Common myeloid progenitor, CD34-positive (primary cell): ENCODE data around the gene PLK2.

ENCODE experiments used
- CTCF ChIA-PET: fragments of 350-600 bp; sonication (Branson Sonifier 250); formaldehyde crosslinking; loops from one replicate; lab custom pipeline; 2021; ENCODE audit warnings: antibody characterized with exemption; lab: Charles Lee
- POLR2A ChIA-PET: fragments of 350-600 bp; sonication (Branson Sonifier 250); formaldehyde crosslinking; loops from one replicate; lab custom pipeline; 2021; ENCODE audit warnings: antibody characterized with exemption; lab: Charles Lee
- DNase-seq, 3 donors: peaks; one replicate each; pipeline versions ENCODE4 v3.0.0 to v3.0.0-alpha.2; 2013
- H3K27ac ChIP-seq, 2 experiments: 1 replicate in 1 of 2; 2 replicates in 1 of 2; pipeline ENCODE4 v1.7.0; 2013; ENCODE audit warnings: inconsistent platforms in 2 of 2, low read length in 2 of 2, mild to moderate bottlenecking in 2 of 2, low read depth in 1 of 2, moderate library complexity in 1 of 2; ENCODE audit not compliant: severe bottlenecking in 2 of 2, insufficient read depth in 1 of 2, poor library complexity in 1 of 2
- H3K27me3 ChIP-seq, 5 experiments: replicated peaks in 2 of 5; 1 replicate in 3 of 5; 2 replicates in 2 of 5; pipeline versions ENCODE4 v1.6.1 to v1.7.0; 2013; ENCODE audit warnings: low read length in 4 of 5, mild to moderate bottlenecking in 2 of 5, moderate library complexity in 2 of 5, inconsistent platforms in 1 of 5; ENCODE audit not compliant: insufficient read depth in 5 of 5, control insufficient read depth in 4 of 5
- H3K36me3 ChIP-seq, 4 experiments: 1 replicate in 2 of 4; 2 replicates in 2 of 4; pipeline versions ENCODE4 v1.6.1 to v1.7.0; 2013; ENCODE audit warnings: low read length in 3 of 4, control low read depth in 1 of 4, mild to moderate bottlenecking in 1 of 4; ENCODE audit not compliant: control insufficient read depth in 4 of 4, insufficient read depth in 4 of 4
- H3K4me1 ChIP-seq, 4 experiments: 1 replicate in 3 of 4; 2 replicates in 1 of 4; pipeline versions ENCODE4 v1.6.1 to v1.7.1; 2013; ENCODE audit warnings: low read length in 3 of 4, mild to moderate bottlenecking in 3 of 4, control low read depth in 1 of 4, inconsistent platforms in 1 of 4, moderate library complexity in 1 of 4; ENCODE audit not compliant: control insufficient read depth in 4 of 4, insufficient read depth in 4 of 4; ENCODE audit errors: control extremely low read depth in 1 of 4
- H3K4me3 ChIP-seq, 7 experiments: 1 replicate in 4 of 7; 2 replicates in 3 of 7; pipeline versions ENCODE4 v1.5.1 to v1.7.0; 2013; ENCODE audit warnings: mild to moderate bottlenecking in 7 of 7, low read length in 6 of 7, moderate library complexity in 6 of 7, inconsistent platforms in 2 of 7, low read depth in 2 of 7, control low read depth in 1 of 7; ENCODE audit not compliant: insufficient read depth in 4 of 7, control insufficient read depth in 1 of 7; ENCODE audit errors: extremely low read depth in 1 of 7
- H3K9me3 ChIP-seq, 5 experiments: 1 replicate in 4 of 5; 2 replicates in 1 of 5; pipeline versions ENCODE4 v1.6.1 to v1.7.1; 2013; ENCODE audit warnings: low read length in 4 of 5, mild to moderate bottlenecking in 2 of 5, inconsistent platforms in 1 of 5, low read depth in 1 of 5, moderate library complexity in 1 of 5; ENCODE audit not compliant: control insufficient read depth in 4 of 5, insufficient read depth in 2 of 5; ENCODE audit errors: control extremely low read depth in 1 of 5
- WGBS: methylation state at CpG from one replicate; pipeline ENCODE4 v1.1.5; 2013; ENCODE audit not compliant: insufficient coverage; 5-methylcytosine and 5-hydroxymethylcytosine counted together

Gene PLK2

DNA sequence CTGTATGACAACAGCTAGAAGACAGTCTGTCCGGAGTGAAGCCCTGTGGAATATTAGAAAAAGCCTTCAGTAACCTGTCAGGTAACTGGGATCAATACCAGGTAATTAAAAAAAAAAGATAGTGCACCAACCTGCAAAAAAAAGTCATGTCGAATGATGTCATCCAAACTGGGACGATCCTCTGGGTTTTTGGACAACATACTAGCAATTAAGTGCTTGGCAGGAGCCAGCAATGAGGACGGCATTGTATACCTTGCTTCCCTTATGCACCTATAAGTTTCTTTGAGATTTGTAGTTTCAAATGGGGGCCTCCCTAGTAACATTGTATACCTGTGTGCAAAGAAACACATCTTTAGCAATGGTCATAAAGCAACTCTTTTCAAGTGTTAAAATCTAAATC, 2.8 kb downstream of the PLK2 start:
- POLR2A ChIA-PET: no interaction called here
- CTCF ChIA-PET: interaction anchor here (0.9 to 1.1 kb wide), 3 partner anchors 10 to 29 kb away, joined by 3 read pairs; no protein-coding TSS in a partner anchor
- H3K4me3 ChIP-seq: no peak overlapping the region

DNA sequence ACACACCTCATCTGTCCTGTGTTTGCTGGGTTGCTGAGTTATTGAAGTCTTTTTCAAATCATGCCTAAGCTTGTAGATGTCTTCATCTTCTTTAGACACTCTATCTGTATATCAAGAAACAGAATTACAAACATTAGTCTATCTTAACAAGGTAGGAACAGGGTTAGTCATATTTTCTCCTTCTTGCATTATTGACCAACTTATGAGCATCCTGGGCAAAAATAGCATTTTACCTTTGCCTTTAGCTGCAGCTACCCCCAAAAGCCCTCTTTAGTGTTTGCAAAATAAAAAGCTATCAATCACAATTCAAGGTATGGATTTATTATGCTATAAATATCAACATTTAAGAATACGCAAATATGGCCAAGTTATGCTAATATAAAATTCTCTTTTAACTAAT, 3.4 kb downstream of the PLK2 start:
- ChIA-PET POLR2A (no interaction called here), CTCF (interaction anchor here (0.9 to 1.1 kb wide), 3 partner anchors 10 to 28 kb away, joined by 3 read pairs; no protein-coding TSS in a partner anchor)
- Histone ChIP-seq H3K36me3 (peaks cover 0 to 20% (median 9%) of the 10 kb centered on the region in 4 experiments), H3K27me3 (no peaks in the 10 kb centered on the region), H3K4me3 (no peak overlapping the region), H3K9me3 (no peaks in the 10 kb centered on the region), H3K27ac (no peak overlapping the region), H3K4me1 (peaks cover 2 to 23% (median 15%) of the 10 kb centered on the region in 4 experiments)
- DNase-seq: no peak
- no CpG with 5 or more reads among the region's 1 CpG for WGBS

More for the DNA sequence above, 2.8 kb downstream of the PLK2 start:
- DNase-seq: no peak
- no peak overlapping the region for H3K27ac ChIP-seq
- 94% methylated on average over 4 of the region's 4 CpGs for WGBS
- no peaks in the 10 kb centered on the region for H3K9me3 ChIP-seq
- peaks cover 2 to 23% (median 15%) of the 10 kb centered on the region in 4 experiments for H3K4me1 ChIP-seq
- peaks cover 0 to 20% (median 9%) of the 10 kb centered on the region in 4 experiments for H3K36me3 ChIP-seq
- H3K27me3 ChIP-seq: no peaks in the 10 kb centered on the region

DNA sequence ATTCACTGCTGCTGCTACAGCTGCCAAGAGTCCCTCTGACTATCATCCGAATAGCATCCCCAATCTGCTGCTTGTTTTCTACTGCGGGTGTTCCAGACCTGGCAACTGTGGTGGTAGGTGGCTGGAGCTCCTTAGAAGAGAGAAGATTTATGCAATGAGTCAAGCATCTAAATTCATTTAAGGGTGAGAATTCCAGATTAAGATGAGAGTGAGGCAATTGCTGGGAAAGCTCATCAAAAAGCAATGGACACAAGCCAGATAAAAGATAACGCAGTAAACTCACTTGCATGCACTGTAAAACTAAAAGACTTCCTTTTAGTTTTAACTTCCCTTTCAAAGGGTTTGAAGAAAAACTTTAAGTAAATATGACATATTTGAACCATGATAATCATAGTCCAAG, 3.9 kb downstream of the PLK2 start:
- POLR2A ChIA-PET: no interaction called here
- Histone ChIP-seq H3K27me3 (no peaks in the 10 kb centered on the region), H3K4me3 (no peak overlapping the region), H3K4me1 (peaks cover 2 to 23% (median 15%) of the 10 kb centered on the region in 4 experiments), H3K36me3 (peaks cover 0 to 20% (median 9%) of the 10 kb centered on the region in 4 experiments), H3K27ac (no peak overlapping the region), H3K9me3 (no peaks in the 10 kb centered on the region)
- CTCF ChIA-PET: interaction anchor here (0.6 to 1.1 kb wide), 3 partner anchors 9 to 106 kb away, joined by 3 to 4 read pairs (median 3); no protein-coding TSS in a partner anchor
- WGBS: 100% methylated on average over 2 of the region's 3 CpGs
- no peak for DNase-seq

DNA sequence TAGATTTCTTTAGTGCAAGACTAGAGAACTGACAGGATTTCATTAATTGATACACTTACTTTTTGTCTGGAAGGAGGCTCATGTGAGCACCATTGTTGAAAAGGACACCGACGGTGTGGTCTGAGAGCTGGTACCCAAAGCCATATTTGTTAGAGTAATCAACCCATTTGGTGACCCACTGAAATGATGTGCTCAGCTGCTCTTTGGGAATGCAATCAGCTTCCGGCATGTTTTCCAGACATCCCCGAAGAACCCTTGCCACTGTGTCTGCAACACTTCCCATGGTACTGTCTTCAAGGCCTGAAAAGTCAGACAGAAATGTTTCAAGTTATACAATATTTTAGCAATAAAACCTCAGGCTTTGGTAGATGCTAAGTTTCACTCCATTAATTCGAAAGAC, 4.4 kb downstream of the PLK2 start:
- ChIA-PET POLR2A (no interaction called here), CTCF (interaction anchor here (0.6 kb wide), 1 partner anchor 107 kb away, joined by 4 read pairs; no protein-coding TSS in a partner anchor)
- H3K9me3 ChIP-seq: no peaks in the 10 kb centered on the region
- no peak for DNase-seq
- H3K27me3 ChIP-seq: no peaks in the 10 kb centered on the region
- peaks cover 2 to 18% (median 13%) of the 10 kb centered on the region in 4 experiments for H3K4me1 ChIP-seq
- peaks cover 0 to 20% (median 9%) of the 10 kb centered on the region in 4 experiments for H3K36me3 ChIP-seq
- 86% methylated on average over 4 of the region's 5 CpGs for WGBS
- H3K4me3 ChIP-seq: no peak overlapping the region
- H3K27ac ChIP-seq: no peak overlapping the region

DNA sequence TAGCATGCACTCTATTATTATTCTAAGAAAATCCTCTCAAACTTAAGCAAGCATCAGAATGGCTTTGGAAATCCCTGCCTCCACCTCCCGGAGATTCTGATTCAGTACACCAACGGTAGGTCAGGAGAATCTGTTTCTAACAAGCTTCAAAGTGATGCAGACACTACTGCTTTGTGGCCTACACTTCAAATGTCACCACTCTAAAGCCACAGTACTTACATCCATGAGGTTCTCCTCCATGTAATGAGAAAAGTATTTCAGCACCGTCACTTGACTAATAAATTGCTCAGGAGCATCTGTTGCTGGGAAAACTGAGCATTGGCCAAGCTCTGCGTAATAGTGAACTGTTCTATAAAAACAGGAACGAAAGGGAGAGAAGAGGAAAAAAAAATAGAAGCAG, 4.8 kb downstream of the PLK2 start:
- WGBS: 96% methylated on average over 4 of the region's 5 CpGs
- no peaks in the 10 kb centered on the region for H3K9me3 ChIP-seq
- no peak overlapping the region for H3K4me3 ChIP-seq
- H3K36me3 ChIP-seq: peaks cover 0 to 20% (median 9%) of the 10 kb centered on the region in 4 experiments
- no peak overlapping the region for H3K27ac ChIP-seq
- CTCF ChIA-PET: interaction anchor here (0.6 kb wide), 1 partner anchor 107 kb away, joined by 4 read pairs; no protein-coding TSS in a partner anchor
- no peak for DNase-seq
- POLR2A ChIA-PET: no interaction called here
- no peaks in the 10 kb centered on the region for H3K27me3 ChIP-seq
- peaks cover 2 to 15% (median 11%) of the 10 kb centered on the region in 4 experiments for H3K4me1 ChIP-seq

DNA sequence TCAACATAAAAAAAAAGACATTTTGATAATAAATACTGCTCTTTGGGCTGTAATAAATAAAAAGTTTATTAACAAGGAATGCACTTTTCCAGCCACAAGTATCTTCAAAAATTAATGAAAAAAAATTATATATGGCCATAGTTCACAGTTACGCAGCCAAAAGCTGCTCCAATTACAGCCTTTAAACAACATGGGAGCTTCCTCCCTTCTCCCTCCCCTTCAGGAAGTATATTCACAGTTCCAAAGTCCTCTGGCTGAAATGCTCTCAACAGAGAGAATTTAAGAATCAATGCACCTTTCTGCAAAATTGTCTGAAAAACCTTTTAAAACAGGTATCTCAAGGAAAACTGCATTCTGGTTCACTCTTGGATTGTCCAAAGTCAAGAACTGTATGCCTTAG, 5.9 kb downstream of the PLK2 start:
- H3K36me3 ChIP-seq: peaks cover 0 to 20% (median 9%) of the 10 kb centered on the region in 4 experiments
- CTCF ChIA-PET: no interaction called here
- no peak for DNase-seq
- H3K4me3 ChIP-seq: no peak overlapping the region
- H3K9me3 ChIP-seq: no peaks in the 10 kb centered on the region
- no peak overlapping the region for H3K27ac ChIP-seq
- H3K4me1 ChIP-seq: peaks cover 0 to 7% (median 3%) of the 10 kb centered on the region in 4 experiments
- POLR2A ChIA-PET: no interaction called here
- WGBS: 100% methylated on average over 1 of the region's 1 CpG
- no peaks in the 10 kb centered on the region for H3K27me3 ChIP-seq

DNA sequence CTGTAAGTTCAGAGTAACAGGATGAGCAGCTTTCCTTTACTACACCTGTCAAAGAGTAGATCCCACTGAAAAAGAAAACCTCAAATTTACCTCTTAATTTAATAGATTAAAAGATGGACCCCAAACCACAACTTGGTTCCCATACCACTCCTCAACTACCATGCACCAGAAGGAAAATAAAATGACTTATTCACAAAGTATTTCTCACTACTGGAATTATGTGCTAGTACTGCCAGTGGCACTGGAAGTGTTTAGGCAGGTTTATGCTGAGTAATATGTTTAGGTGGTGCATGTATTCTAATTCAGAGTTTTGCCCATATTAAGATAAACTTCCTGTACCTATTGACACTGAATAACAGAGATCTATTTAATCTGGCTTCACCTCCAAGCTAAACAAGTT, 6.6 kb downstream of the PLK2 start:
- no peak for DNase-seq
- ChIA-PET POLR2A (no interaction called here), CTCF (no interaction called here)
- H3K27ac ChIP-seq: no peak overlapping the region
- H3K4me1 ChIP-seq: no peaks in the 10 kb centered on the region
- H3K27me3 ChIP-seq: no peaks in the 10 kb centered on the region
- no peak overlapping the region for H3K4me3 ChIP-seq
- H3K9me3 ChIP-seq: no peaks in the 10 kb centered on the region
- H3K36me3 ChIP-seq: peaks cover 0 to 20% (median 9%) of the 10 kb centered on the region in 4 experiments
